HG03354 (cell line): ENCODE results near the gene PTHLH.

Source experiments
- ATAC-seq: cut with Tn5 transposase; IDR thresholded peaks from one replicate; pipeline ENCODE4 v1.9.1; 2021; ENCODE audit warnings: mild to moderate bottlenecking; ENCODE audit not compliant: unreplicated experiment, poor library complexity, severe bottlenecking

Gene PTHLH

DNA sequence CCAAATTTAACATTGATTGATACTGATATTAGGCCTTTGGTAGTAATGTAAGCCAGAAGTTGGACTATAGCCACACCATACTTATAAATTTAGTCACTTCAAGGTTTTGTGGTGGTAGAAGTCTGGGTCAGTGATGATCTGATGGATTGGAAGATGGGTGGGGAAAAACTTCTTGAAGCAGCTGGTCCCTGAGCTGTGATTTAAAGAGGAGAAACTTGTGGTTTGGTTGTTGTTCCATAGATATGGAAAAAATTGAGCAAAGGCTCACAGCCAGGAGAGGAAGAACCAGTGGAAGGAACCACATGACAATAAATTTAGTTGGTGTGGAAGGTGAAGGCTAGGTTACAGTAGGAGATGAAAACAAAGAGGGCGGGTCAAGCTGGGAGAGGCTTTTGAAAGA lies 26.1 kb downstream of the PTHLH start:
- no peak for ATAC-seq

DNA sequence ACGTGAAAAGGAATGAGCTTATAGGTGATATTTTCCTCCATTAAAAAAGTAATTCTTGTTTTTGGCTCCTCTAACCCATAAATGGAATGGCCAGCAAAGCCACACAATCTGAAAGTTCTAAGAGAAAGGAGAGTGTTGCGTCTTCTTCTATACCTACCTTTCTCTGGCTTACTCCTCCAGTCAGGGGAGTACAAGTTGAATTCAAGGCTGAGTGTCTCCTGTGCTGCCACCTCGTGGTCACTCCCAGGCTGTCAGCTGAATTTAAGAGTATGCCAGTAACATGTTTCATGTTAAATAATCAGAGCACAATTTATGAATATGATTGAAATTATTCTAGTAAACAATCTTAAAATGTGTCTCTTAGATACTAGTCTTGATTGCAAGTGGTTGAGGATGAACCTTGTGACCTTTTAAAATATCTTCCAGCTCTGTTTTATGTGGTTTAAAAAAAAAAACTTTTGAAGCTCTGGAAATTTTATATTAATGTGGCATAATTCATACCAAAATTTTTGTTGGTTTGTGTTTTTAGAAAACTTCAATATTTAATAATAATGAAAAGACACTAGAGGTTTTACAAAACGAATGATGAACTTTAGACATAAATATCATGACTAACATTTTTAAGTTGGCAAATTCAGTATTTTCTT lies 31.7 kb downstream of the PTHLH start:
- peak; percentile 95 for ATAC-seq

DNA sequence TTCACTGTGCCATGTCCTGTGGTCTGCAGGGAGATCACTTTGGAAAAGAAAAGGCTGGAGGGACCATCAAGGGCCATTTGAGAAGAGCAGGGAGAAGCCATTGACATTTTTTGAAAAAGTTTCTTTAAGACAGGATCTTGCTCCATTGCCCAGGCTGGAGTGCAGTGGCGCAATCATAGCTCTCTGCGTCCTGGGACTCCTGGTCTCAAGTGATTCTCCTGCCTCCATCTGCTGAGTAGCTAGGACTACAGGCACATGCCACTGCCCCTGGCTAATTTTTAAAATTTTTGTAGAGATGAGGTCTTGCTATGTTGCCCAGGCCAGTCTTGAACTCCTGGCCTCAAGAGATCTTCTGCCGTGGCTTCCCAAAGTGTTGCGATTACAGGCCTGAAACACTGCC lies 32.3 kb downstream of the PTHLH start:
- ATAC-seq = no peak

DNA sequence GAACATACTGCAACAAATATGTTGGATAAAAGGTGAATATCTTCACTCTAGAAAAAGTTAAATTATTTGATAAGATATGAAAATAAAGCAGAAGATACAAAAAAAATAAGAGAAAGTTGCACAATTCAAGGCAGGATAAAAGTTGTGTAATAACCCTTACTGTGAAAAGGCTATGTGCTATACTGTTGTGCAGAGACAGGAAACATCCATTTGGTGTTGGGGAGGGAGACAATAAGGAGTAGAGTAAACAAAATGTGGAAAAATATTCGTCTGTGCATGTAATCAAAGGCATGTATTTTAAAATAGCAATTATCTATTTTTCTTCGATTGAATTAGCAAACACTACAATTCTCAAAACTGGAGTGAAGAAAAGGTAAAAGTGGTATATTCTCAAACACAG lies 34.8 kb downstream of the PTHLH start:
- no peak for ATAC-seq

DNA sequence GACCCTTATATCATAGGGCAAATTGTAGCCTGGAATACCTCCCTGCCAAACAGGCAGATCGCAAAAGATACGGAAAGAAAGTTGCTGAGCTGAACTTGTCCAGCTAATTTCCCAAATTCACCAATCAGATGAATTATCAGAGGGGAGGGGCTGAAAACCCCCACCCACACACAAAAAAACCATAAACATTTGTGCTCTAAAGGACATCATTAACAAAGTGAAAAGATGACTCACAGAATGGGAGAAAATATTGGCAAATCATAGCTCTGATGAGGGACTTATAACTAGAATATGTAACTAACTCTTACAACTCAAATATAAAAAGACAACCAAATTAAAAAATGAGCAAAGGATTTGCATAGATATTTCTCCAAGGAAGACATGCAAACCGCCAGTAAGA lies 36.3 kb downstream of the PTHLH start:
- no peak for ATAC-seq

DNA sequence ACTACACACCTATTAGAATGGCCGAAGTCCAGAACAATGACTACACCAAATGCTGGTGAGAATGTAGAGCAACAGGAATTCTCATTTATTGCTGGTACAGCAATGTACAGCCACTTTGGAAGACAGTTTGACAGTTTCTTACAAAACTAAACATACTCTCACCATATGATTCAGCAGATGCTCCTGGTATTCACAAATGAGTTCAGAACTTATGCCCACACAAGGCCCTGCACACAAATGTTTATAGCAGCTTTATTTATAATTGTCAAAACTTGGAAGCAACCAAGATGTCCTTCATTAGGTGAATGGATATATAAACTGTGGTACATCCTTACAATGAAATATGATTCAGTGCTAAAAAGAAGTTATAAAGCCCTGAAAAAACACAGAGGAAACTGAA lies 38.3 kb downstream of the PTHLH start:
- no peak for ATAC-seq

DNA sequence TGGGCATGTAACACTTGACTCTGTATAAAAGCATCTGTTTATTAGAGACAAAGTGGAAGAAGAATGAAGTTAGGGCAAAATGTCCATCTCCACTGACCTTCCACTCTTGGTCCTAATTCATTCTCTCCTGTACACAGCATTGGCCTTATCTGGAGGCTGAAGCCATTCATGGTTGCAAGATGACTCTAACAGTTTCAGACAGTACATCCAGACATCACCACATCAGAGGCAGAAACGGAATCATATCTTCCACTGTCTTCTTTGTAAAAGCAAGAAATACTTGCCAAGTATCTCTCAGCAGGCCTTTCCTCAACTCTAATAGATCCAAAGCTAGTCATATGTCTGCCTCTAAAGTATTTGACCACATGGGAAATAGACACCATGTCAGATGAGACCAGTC lies 41.1 kb downstream of the PTHLH start:
- ATAC-seq = no peak

DNA sequence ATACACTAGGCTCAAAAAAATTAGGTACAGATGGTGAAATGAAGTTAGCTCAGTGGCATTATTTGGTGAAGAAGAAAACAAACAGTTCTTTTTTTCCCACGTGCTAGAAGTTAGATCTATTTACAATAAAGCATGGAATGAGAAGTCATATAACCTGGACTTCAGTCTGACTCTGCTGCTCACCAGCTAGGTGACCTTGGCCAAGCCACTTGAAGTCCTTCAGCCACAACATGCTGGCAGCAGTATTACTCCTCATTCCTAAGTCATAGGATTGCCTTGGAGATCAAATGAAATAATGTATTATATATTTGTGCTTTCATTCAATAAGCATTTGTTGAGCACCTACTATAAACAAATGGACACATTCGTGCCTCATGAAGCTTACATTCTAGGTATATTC lies 45.2 kb downstream of the PTHLH start:
- no peak for ATAC-seq

DNA sequence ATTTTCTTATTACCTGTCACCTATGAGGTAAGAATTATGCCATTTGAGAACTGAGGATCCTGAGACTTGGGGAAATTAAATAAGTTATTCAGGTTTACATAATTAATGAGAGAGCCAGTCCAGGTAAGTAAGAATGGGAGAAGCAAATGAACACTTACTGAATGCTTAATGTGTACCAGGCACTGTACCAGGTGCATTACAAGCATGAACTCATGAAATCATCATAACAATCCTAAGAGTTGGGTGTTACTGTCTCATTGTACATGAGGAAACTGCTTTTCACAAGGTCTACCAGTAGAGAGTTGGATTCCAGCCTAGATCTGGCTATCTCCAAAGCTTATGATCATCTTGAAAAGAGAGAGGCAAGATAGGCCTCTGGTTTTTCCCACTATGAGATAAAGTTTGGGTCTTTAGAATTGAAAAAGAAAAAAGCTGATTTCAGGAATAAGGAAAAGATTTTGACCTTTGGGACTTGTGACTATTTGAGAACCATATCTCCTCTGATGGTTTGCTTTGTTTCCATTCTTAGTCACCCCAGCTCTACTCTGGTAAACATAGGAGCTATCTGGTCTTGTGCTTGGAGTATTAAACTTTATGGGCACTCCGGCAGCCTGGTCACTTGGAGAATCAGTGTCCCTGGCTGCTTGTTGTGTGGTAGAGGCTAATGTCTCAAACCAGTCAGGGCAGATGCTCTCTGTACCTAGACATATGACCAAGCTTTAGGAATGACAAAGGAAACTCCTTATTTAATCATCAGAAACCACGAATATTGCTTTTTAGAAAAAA lies 48.0 kb downstream of the PTHLH start:
- ATAC-seq = no peak

DNA sequence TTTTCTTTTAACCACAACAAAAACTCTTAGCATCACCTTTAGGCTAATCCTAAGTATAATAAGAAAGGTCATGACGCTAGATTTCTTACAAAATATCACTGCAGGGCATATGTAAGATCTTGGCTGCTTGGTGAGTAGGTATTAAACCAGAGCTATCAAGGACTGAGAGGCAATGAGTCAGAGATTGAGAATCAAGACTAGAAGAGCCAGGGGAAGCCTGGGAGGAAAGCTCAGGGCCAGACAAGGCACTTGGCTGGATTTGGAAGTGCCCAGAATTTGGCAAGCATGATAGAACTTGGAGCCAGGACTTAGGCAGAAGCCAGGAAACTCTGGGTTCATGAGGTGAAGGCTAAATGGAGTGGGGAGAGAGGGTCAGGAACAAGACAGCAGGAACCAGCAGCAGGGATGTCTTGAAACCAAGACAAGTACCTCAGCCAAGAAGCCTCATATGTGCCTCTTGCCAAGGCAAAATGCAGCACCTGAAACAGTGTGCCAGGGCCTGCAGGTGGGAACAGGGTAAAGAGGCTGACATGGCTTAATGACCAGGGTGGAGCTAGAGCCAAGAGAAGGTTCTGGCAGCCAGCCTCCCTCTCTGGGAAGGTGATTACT lies 49.9 kb downstream of the PTHLH start:
- no peak for ATAC-seq

DNA sequence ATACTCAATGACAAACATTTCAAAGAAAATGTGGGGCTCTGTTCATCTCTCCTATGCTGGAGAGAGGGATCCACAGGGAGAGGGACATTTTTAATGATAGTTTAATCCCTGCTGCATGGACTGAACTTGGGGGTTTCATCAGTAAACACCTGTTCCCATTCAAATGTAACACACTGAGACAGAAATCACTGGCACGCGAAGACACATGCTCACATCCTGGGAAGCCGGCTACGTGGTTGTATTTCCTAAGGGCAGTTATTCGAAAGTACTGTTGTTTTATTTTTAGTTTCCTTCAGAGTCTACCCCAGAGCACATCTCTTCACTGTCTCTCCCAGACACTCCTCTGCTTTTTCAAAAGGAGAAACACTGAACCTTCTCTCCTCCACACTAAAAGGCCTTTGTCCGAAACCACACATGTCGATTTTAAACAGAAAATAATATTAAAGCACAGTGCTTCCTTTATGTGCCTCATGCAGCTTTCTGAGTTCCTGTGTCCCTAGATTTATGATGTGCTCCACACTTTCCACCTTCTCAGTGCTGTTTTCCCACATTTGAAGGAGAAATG lies 52.8 kb downstream of the PTHLH start:
- no peak for ATAC-seq

DNA sequence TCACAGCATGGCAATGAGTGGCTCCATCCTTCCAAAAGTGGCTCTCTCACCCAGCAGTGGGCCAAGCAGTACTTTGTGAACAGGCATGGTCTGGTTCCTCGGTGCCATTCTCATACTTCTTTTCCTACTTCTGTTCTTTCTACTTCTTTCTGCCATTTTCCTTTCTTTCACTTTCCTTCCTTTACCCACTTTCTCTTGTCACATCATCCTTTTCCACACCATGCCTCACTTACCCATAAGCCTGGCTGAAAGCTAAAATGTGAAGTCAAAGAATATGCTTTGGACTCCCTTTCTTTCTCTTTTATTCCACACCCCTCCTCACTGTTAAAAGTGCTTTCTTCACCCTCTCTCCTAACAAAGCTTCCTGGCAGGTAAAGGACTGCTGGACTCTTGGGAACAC lies 57.0 kb downstream of the PTHLH start:
- no peak for ATAC-seq

DNA sequence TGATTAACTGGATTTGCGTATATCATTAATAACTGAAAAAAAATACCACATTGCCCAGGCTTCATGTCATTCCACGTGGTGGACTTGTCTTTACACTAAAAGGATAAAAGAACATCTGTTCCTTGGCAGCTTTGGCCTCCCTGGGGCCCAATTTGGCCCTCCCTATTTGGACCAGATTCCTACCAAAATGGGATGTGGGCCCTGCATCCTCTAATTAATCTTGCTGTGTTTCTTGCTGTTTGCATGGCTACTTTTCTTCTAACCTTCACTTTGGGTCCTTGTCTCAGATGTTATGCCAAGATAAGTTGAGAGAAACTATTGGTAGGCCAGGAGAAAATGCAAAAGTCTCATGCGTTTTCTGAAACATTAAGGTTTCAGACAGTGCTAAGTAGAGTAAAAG lies 57.5 kb downstream of the PTHLH start:
- ATAC-seq = no peak

DNA sequence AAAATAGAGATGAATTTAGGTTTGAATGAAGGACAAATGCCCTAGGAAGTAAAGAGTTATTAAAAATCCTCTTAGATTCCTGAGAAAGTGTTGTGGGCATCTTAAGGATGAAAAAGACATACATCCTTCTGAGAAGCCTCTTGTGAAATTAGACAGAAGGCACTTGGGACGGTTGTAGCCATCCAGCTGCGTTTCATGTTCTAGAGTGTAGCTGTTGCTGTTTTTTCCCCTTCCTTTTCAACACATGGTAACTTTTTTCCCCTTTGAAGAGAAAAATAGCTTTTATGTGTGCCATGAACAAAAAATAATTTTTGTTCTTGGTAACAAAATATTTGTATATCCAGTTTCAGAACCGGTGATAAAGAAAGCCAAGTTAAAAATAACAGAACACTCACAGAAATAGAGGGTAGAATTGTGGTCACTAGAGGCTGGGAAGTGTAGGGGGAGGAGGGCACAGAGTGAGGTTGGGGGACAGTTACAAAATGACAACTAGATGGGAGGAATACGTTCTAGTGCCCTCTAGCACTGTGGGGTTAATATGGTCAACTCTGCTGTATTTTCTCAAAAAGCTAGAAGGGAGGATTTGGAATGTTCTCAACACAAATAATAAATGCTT lies 58.4 kb downstream of the PTHLH start:
- no peak for ATAC-seq

DNA sequence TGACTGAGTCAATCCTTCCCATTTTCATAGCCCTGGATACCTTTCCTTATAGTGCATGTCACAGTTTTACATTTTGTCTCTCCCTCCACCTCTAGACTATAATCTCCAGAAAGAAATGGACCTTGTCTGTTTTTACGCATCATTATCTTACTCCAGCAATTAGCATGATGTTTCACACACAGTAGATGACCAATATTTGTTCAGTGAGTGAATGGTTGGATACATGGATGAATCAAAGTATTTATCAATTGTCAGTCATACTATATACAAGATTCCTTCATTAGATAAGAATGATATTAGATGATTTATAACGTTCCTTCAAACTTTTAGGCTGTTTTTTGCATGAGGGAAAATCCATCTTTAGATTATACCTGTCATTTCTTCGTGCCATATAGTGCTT lies 61.1 kb downstream of the PTHLH start:
- no peak for ATAC-seq
